ENCODE data around the gene KRT82.

KRT82 gene

GRCh38 chr12:52407918-52408317, 1.8 kb upstream of the KRT82 start:
- no peak for TF ChIP-seq CTCF (IDR thresholded peaks at IDR 0.05; ENCODE audit: extremely low read depth, missing control alignments)
- DNase-seq (ENCODE audit: low spot score), result no peak

GRCh38 chr12:52404951-52405350, 1.2 kb downstream of the KRT82 start:
- no peak for DNase-seq (ENCODE audit: low spot score)
- no peak for TF ChIP-seq CTCF (IDR thresholded peaks at IDR 0.05; ENCODE audit: extremely low read depth, missing control alignments)

- no peak for TF ChIP-seq CTCF (IDR thresholded peaks at IDR 0.05; ENCODE audit: extremely low read depth, missing control alignments)
- DNase-seq (ENCODE audit: low spot score), result no peak
Measured at GRCh38 chr12:52403561-52403960, 2.6 kb downstream of the KRT82 start.

- no peak for TF ChIP-seq CTCF (IDR thresholded peaks at IDR 0.05; ENCODE audit: extremely low read depth, missing control alignments)
Measured at GRCh38 chr12:52402873-52403540, 3.1 kb downstream of the KRT82 start.

GRCh38 chr12:52402377-52402776, 3.8 kb downstream of the KRT82 start:
- TF ChIP-seq CTCF (IDR thresholded peaks at IDR 0.05; ENCODE audit: extremely low read depth, missing control alignments), result no peak
- DNase-seq (ENCODE audit: low spot score), result no peak

More at GRCh38 chr12:52402873-52403540, 3.1 kb downstream of the KRT82 start:
- no peak for DNase-seq (ENCODE audit: low spot score)

GRCh38 chr12:52401926-52402325, 4.2 kb downstream of the KRT82 start:
- no peak for TF ChIP-seq CTCF (IDR thresholded peaks at IDR 0.05; ENCODE audit: extremely low read depth, missing control alignments)
- DNase-seq (ENCODE audit: low spot score), result no peak

GRCh38 chr12:52401526-52401925, 4.6 kb downstream of the KRT82 start:
- TF ChIP-seq CTCF (IDR thresholded peaks at IDR 0.05; ENCODE audit: extremely low read depth, missing control alignments), result no peak
- no peak for DNase-seq (ENCODE audit: low spot score)
